ENCODE measurements around the gene ATP11B. TPM values are rescaled to one million over a fixed set of nuclear protein-coding genes. Genes with fewer than 3 reads are reported as not detected.

Gene ATP11B
- total and polyA plus RNA-seq, 2 of the 8 experiments (the other 6 are each of a cell fraction or from before 2014, with no cell fraction given) = 5.1 to 26.5 TPM

GRCh38 chr3:182763896-182764295 is 29.4 kb upstream of the ATP11B start:
- Histone ChIP-seq H4K5ac (ENCODE audit: insufficient read length, low read depth, low read length) (no peak overlapping the region), H3K79me2 (ENCODE audit: control insufficient read depth in 1 of 2, insufficient read depth in 2 of 2, low read length in 2 of 2) (no peaks in the 10 kb centered on the region), H3K4me1 (replicated peaks in 1 of 4; ENCODE audit: control insufficient read depth in 3 of 4, insufficient read depth in 4 of 4, low read length in 3 of 4) (no peaks in the 10 kb centered on the region), H3K56ac (replicated peaks; ENCODE audit: insufficient read length, low read depth, low read length) (no peak overlapping the region), H4K8ac (ENCODE audit: extremely low read depth, insufficient read depth, low read length) (no peak overlapping the region), H2BK12ac (ENCODE audit: low read depth, low read length) (no peak overlapping the region), H2BK15ac (ENCODE audit: low read length) (no peak overlapping the region), H2BK20ac (ENCODE audit: low read length) (no peak overlapping the region), H2AFZ (ENCODE audit: low read length) (no peak overlapping the region), H3K23ac (ENCODE audit: insufficient read length) (no peak overlapping the region), H3K27ac (ENCODE audit: low read depth, low read length) (no peak overlapping the region), H4K91ac (replicated peaks; ENCODE audit: insufficient read length, low read length) (no peak overlapping the region), H3K4me2 (ENCODE audit: insufficient read depth in 1 of 2, low read depth in 2 of 2, low read length in 2 of 2) (no peak overlapping the region), H2BK120ac (replicated peaks; ENCODE audit: low read depth, low read length) (no peak overlapping the region), H3K36me3 (ENCODE audit: control insufficient read depth in 2 of 4, insufficient read depth in 4 of 4, low read length in 3 of 4) (no peaks in the 10 kb centered on the region), H3K9ac (replicated peaks in 1 of 4; ENCODE audit: extremely low read depth in 1 of 4, low read depth in 3 of 4, low read length in 3 of 4) (no peak overlapping the region), H3K23me2 (ENCODE audit: low read depth, low read length) (no peaks in the 10 kb centered on the region), H3K27me3 (replicated peaks in 1 of 4; ENCODE audit: control insufficient read depth in 3 of 4, extremely low read depth in 1 of 4, insufficient read depth in 3 of 4, low read length in 3 of 4) (no peaks in the 10 kb centered on the region), H2BK5ac (ENCODE audit: low read depth, low read length) (no peak overlapping the region), H3K4me3 (ENCODE audit: extremely low read depth in 1 of 4, insufficient read depth in 2 of 4, low read depth in 3 of 4, low read length in 4 of 4) (no peak overlapping the region), H3K4ac (replicated peaks; ENCODE audit: insufficient read length, low read depth, low read length) (no peak overlapping the region), H3K9me3 (ENCODE audit: insufficient read depth in 2 of 2, low read depth in 1 of 2, low read length in 1 of 2) (no peaks in the 10 kb centered on the region), H2AK5ac (ENCODE audit: low read depth, low read length) (no peak overlapping the region), H3K18ac (ENCODE audit: extremely low read depth, low read length) (no peak overlapping the region), H3K79me1 (ENCODE audit: low read depth, low read length) (no peaks in the 10 kb centered on the region), H3K14ac (ENCODE audit: insufficient read length) (no peak overlapping the region), H4K20me1 (replicated peaks in 1 of 2; ENCODE audit: control insufficient read depth in 1 of 2, insufficient read depth in 2 of 2, low read length in 2 of 2) (no peaks in the 10 kb centered on the region)
- 94 to 100% methylated on average over 2 of the region's 2 CpGs for WGBS, 2 experiments (ENCODE audit: extremely low coverage in 1 of 2, insufficient coverage in 1 of 2, insufficient read length in 1 of 2, insufficient replicate concordance in 2 of 2, low coverage in 1 of 2, low lambda C conversion rate in 2 of 2, missing lambda C conversion rate in 1 of 2)
- CTCF ChIA-PET (ENCODE audit: partially characterized antibody) = interaction anchor here (0.7 kb wide), 1 partner anchor 53 kb away, joined by 3 read pairs; no protein-coding TSS in a partner anchor
- FAIRE-seq (no peak), DNase-seq (ENCODE audit: low read depth in 1 of 2, low spot score in 2 of 2) (no peak)
- POLR2A ChIA-PET (ENCODE audit: partially characterized antibody) = no interaction called here
- TF ChIP-seq ZNF274 (IDR thresholded peaks at IDR 0.05; ENCODE audit: borderline replicate concordance, extremely low read depth, low read length) (no peak), TCF12 (IDR thresholded peaks at IDR 0.05; ENCODE audit: low read depth, low read length) (no peak), POLR2A (IDR thresholded peaks at IDR 0.05; ENCODE audit: control extremely low read depth in 1 of 2, low read depth in 2 of 2, low read length in 2 of 2) (no peak)

Data from H1 (cell line).